ENCODE data around the gene ADH5. TPM values are rescaled to one million over a fixed set of nuclear protein-coding genes. Genes with fewer than 3 reads are reported as not detected.
"Not testable (repeated sequence)": the region's sequence is repeated elsewhere in the genome, so short reads cannot be mapped to it uniquely, and the experiment has no call there.

The ADH5 gene
- total RNA-seq (10 to 100 TPM; 84.9 to 86.1 TPM), polyA plus RNA-seq (100 to 1,000 TPM; 125 to 137 (median 136) TPM), total RNA-seq (48.2 to 110 (median 98.0) reads per million in 6 experiments)

DNA sequence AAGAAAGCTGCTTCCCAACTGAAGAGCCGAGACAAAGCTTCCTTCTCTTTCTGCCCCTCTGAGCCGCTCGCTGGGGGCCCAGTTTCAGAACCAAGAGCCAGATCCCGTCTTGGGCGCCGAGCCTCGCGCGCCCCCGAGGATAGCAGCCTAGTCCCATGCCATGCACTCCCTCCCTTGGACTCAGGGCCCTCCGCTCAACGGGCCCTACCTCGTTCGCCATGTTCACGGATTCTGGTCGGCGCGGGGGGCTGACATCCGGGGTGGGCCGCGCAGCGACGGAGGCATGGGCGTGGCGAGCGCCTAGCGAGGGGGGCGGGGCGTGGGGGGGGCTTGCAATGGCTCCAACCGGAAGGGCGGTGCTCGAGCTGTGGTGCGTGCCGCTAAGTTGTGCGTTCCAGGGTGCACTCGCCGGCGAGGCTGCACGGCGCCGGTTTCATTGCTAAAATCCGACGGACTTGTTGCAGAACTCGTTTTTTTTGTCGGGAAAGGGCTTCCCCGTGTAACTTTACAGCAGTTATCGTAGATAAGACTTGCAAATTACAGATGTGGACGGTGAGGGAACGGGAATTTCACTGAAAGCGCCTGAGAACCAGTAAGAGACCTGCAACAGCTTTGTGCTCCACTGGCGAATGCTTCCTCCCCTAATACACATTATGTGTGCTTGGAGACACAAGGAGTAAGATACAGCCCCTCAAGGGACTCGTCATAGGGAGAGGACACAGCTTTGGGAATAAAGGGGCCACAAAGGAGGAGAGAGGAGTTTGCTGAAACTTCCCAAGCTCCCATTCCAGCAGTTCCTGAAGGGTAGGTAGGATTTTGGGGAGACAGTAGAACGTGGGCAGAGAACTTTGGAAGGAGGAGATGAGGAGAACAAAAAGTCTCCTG lies at the start of gene ADH5:
Gene ADH5, minus strand, starts transcription at position 308 of the 885 bp plus-strand sequence. Its CDS starts 88 bp downstream, at position 220.
- H3K9me3 Mint-ChIP-seq = peaks cover 0 to 29% (median 3%) of the 10 kb centered on the region in 9 donors
- H3K27me3 Mint-ChIP-seq = no peaks in the 10 kb centered on the region
- H3K4me3 Mint-ChIP-seq = peak within 1 kb of the TSS; percentile 92 to 99 (median 98)
- peaks cover 19 to 70% (median 56%) of the 10 kb centered on the region in 4 donors for H3K4me1 Mint-ChIP-seq
- DNase-seq (peak; percentile 81 to 95 (median 88)), ATAC-seq (peak; percentile 93 to 95)
- peaks cover 9 to 29% (median 24%) of the 10 kb centered on the region in 3 donors for H3K36me3 Mint-ChIP-seq
- H3K27ac Mint-ChIP-seq = peak within 1 kb of the TSS; percentile 97 to 99 (median 99)
- POLR2A ChIA-PET = interaction anchor here (0.5 to 2.8 kb wide), 15 partner anchors 11 to 945 kb away, joined by 3 to 32 read pairs (median 7); partner anchors contain the start of genes DNAJB14, EIF4E, H2AZ1 and LAMTOR3

DNA sequence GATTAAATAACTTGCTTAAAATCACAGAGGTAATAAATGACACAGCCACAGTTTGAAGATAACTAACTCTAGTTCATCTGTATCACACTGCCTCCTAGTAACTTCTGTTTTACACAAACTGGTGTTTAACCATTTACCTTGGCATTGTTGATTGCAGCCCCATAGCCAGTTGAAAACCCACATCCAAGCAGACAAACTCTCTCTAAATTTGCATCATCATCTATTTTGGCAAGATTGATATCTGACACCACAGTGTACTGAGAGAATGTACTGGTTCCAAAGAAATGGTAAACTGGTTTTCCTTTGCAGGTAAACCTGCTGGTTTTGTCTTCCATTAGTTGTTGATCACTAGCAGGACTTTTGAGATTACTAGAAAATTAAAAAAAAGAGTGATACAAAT lies 47.7 kb upstream of the ADH5 start:
- DNase-seq = no peak
- no peak for ATAC-seq
- POLR2A ChIA-PET = no interaction called here
- Mint-ChIP-seq H3K4me3 (no peak overlapping the region), H3K4me1 (no peaks in the 10 kb centered on the region), H3K27ac (no peak overlapping the region), H3K36me3 (no peaks in the 10 kb centered on the region), H3K9me3 (no peaks in the 10 kb centered on the region), H3K27me3 (peaks cover 0 to 3% (median 0%) of the 10 kb centered on the region in 5 donors)

DNA sequence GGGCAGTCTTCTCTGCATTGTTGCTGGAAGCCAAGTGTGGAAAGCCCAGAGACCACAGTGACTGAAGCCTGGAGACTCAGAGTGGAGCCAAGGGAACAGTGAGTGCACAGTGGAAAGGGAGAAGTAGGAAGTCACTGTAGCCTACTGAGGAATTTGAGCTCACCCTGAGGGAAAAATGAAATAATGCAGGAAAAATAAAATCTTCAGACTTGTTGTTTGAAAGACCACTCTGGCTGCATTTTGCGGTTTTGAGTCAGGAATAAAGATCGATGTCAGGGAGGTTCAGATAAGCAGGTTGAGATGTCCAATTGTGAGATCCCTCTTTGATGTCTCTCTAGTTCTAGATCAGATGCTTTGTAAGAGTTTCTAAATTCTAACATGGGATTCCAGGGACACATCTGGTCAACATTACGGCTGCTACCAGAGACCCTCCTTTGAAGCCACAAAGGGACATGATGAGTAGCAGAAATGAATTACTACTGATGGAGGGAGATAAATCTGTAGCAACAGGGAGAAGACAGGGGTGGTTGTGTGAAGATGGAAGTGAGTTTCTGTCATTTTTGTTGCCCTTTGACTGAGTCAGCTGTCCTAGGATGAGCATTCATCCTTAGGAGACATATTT lies 47.1 kb upstream of the ADH5 start:
- POLR2A ChIA-PET = no interaction called here
- no peak overlapping the region for H3K4me3 Mint-ChIP-seq
- H3K36me3 Mint-ChIP-seq = no peaks in the 10 kb centered on the region

DNA sequence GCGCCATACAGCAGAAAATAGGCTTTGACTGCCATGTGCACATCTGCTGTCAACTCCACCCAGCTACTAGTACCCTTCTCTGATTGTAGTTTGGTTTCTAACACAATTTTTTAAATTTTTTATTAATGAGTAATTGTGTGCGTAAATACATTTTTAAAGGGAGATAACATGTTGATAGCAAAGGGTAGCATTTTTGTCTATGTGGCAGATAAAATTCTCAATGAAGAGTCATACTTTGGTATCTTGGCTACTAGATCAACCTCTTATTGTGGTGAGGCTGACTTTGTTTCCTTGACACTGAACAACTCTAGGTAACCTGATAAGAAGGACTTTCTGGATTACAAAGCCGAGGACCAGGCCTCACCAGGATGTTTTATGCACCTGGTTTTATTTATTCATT lies 46.0 kb upstream of the ADH5 start:
- Mint-ChIP-seq H3K4me1 (no peaks in the 10 kb centered on the region), H3K36me3 (no peaks in the 10 kb centered on the region), H3K9me3 (no peaks in the 10 kb centered on the region), H3K4me3 (no peak overlapping the region), H3K27ac (no peak overlapping the region), H3K27me3 (peaks cover 0 to 3% (median 0%) of the 10 kb centered on the region in 5 donors)
- no peak for ATAC-seq
- no peak for DNase-seq
- POLR2A ChIA-PET = no interaction called here

More for the DNA sequence above, 47.1 kb upstream of the ADH5 start:
- ATAC-seq = no peak
- Mint-ChIP-seq H3K4me1 (no peaks in the 10 kb centered on the region), H3K27ac (no peak overlapping the region), H3K9me3 (no peaks in the 10 kb centered on the region), H3K27me3 (peaks cover 0 to 3% (median 0%) of the 10 kb centered on the region in 5 donors)
- DNase-seq = no peak

DNA sequence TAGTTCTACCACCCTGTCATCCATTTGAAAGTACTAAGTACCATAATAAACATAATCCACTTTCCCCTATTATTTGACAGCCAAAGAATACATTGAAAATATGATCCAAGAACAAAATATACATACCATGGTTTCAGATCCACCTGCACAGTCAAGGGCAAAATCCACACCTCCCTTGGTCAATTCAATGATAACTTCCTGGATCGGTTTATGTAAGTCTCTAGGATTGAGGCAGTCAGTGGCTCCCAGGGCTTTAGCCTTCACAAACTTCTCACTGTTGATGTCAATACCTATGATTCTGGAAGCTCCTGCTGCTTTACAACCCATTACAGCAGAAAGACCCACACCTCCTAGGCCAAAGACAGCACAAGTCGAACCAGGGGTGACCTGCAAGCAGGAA lies 42.8 kb upstream of the ADH5 start:
- H3K36me3 Mint-ChIP-seq = no peaks in the 10 kb centered on the region
- H3K4me1 Mint-ChIP-seq = no peaks in the 10 kb centered on the region
- no peak overlapping the region for H3K27ac Mint-ChIP-seq
- ATAC-seq = no peak
- no peaks in the 10 kb centered on the region for H3K27me3 Mint-ChIP-seq
- no peak overlapping the region for H3K4me3 Mint-ChIP-seq
- DNase-seq = no peak
- POLR2A ChIA-PET = no interaction called here
- no peaks in the 10 kb centered on the region for H3K9me3 Mint-ChIP-seq

DNA sequence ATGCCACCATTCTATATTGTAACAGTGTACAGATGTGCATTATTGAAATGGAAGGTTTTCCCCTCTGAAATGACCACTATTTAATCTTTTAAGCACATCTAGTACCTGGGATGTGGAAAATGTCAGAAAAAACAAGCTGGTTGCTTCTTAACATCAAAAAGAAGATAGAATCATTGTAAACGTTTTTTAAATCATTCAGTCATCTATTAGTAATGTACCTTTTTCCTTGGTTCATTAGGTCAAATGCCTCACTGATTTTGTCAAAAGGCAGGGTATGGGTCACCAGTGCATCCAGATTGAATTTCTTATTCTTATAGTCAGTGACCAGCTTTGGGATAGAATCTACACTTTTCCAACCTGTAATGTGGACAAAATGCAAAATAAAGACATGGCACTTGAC lies 37.8 kb upstream of the ADH5 start:
- H3K27me3 Mint-ChIP-seq = no peaks in the 10 kb centered on the region
- H3K27ac Mint-ChIP-seq = no peak overlapping the region
- DNase-seq (no peak), ATAC-seq (no peak)
- no peak overlapping the region for H3K4me3 Mint-ChIP-seq
- no peaks in the 10 kb centered on the region for H3K9me3 Mint-ChIP-seq
- POLR2A ChIA-PET = no interaction called here
- H3K4me1 Mint-ChIP-seq = no peaks in the 10 kb centered on the region
- no peaks in the 10 kb centered on the region for H3K36me3 Mint-ChIP-seq

DNA sequence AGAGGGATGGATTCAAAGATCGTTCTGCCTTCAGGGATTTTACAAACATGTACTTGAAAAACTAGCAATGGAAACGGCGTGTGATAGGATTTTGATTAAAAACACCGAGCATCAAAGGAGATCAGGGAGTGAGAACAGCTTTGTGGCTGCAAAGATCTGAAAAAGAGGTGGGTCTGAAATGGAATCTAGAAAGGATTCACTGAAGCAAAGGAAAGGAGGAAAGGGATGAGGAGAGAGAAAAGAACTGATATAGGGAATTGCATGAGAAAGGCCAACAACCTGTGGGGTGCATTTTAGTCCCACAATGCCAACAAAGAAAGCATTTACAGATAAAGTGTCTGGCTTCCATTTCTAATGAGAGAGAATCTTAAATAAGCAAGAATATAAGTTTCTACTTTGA lies 32.4 kb upstream of the ADH5 start:
- no peak overlapping the region for H3K27ac Mint-ChIP-seq
- H3K27me3 Mint-ChIP-seq = peaks cover 0 to 1% (median 0%) of the 10 kb centered on the region in 5 donors
- ATAC-seq = no peak
- H3K36me3 Mint-ChIP-seq = peaks cover 0 to 1% (median 0%) of the 10 kb centered on the region in 3 donors
- DNase-seq = no peak
- H3K4me1 Mint-ChIP-seq = no peaks in the 10 kb centered on the region
- no peak overlapping the region for H3K4me3 Mint-ChIP-seq
- POLR2A ChIA-PET = no interaction called here
- no peaks in the 10 kb centered on the region for H3K9me3 Mint-ChIP-seq

DNA sequence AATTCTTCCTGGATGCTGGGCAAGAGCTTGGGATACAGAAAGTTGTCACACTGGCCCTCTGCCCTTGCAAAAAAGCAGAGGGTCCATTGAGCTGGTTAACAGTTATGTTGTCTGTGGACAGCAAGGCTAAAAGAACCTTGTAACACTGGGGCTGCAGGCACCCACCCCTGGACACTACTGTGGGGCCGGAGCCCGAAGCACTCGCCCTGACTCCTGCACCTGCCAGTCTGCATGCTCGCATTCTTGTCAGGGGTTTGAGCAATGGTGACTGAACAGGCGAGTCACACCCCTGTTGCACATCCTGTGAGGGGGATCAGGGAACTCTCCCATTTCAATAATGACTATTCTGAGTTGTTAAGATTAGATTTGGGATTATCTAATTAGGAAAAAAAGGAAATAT lies 31.9 kb upstream of the ADH5 start:
- H3K4me1 Mint-ChIP-seq = no peaks in the 10 kb centered on the region
- no peak overlapping the region for H3K4me3 Mint-ChIP-seq
- no peak for ATAC-seq
- peaks cover 0 to 1% (median 0%) of the 10 kb centered on the region in 3 donors for H3K36me3 Mint-ChIP-seq
- no peak for DNase-seq
- H3K9me3 Mint-ChIP-seq = no peaks in the 10 kb centered on the region
- H3K27ac Mint-ChIP-seq = no peak overlapping the region
- POLR2A ChIA-PET = no interaction called here
- H3K27me3 Mint-ChIP-seq = peaks cover 0 to 1% (median 0%) of the 10 kb centered on the region in 5 donors

DNA sequence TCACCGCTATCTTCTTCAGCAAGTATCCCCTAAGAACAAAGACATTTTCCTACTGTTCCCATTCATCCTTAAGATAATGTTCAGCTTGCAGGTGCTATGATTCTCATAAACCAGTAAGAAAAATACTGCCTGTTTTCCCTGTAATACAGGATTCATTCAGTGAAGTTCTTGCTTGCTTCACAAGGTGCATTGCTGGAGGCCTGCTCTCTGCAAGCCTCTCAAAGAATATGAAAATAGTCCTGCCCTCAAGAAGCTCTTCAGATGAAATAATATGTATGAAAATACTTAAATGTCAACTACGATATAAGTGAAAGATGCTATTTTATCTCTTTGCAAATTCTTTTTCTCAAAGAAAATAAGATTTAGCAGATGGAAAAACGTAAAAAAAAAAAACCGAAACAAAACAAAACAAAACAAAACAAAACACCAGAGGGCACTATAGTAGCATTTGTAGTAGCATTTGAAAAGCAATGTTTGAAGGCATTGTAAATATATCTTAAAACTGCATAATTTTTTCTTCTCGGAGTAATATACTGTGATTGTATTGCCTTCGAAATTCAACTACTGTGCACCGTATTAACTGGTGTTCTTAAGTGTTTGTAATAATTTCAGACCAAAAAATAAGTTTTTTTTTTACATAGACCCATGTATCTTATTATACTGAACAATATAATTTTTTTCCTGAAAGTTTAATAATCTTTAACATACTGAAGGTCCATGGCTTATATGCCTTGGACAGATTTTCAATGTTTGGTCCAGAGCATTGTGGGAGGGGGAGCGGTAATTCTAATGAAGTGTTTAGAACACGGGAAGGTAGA lies 29.5 kb upstream of the ADH5 start:
- Mint-ChIP-seq H3K27me3 (peaks cover 0 to 2% (median 0%) of the 10 kb centered on the region in 5 donors), H3K9me3 (no peaks in the 10 kb centered on the region), H3K27ac (peak overlapping the region in 3 of 10 donors; percentile 4 to 72 (median 22)), H3K4me3 (no peak overlapping the region), H3K4me1 (no peaks in the 10 kb centered on the region), H3K36me3 (peaks cover 0 to 1% (median 0%) of the 10 kb centered on the region in 3 donors)
- ATAC-seq (no peak), DNase-seq (peak in 1 of 10 donors; percentile 5)
- POLR2A ChIA-PET = no interaction called here

DNA sequence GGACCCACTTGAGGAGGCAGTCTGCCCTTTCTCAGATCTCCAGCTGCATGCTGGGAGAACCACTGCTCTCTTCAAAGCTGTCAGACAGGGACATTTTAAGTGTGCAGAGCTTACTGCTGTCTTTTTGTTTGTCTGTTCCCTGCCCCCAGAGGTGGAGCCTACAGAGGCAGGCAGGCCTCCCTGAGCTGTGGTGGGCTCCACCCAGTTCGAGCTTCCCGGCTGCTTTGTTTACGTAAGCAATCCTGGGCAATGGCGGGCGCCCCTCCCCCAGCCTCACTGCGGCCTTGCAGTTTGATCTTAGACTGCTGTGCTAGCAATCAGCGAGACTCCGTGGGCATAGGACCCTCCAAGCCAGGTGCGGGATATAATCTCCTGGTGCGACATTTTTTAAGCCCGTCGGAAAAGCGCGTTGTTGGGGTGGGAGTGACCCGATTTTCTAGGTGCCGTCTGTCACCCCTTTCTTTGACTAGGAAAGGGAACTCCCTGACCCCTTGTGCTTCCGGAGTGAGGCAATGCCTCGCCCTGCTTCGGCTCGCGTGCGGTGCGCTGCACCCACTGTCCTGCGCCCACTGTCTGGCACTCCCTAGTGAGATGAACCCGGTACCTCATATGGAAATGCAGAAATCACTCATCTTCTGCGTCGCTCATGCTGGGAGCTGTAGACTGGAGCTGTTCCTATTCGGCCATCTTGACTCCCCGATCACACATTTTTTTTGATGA lies 28.7 kb upstream of the ADH5 start:
- POLR2A ChIA-PET, H3K36me3 Mint-ChIP-seq, DNase-seq, H3K9me3 Mint-ChIP-seq, ATAC-seq, H3K4me1 Mint-ChIP-seq, H3K4me3 Mint-ChIP-seq, H3K27me3 Mint-ChIP-seq: not testable (repeated sequence)
- peak overlapping the region in 3 of 10 donors; percentile 4 to 72 (median 22) for H3K27ac Mint-ChIP-seq

DNA sequence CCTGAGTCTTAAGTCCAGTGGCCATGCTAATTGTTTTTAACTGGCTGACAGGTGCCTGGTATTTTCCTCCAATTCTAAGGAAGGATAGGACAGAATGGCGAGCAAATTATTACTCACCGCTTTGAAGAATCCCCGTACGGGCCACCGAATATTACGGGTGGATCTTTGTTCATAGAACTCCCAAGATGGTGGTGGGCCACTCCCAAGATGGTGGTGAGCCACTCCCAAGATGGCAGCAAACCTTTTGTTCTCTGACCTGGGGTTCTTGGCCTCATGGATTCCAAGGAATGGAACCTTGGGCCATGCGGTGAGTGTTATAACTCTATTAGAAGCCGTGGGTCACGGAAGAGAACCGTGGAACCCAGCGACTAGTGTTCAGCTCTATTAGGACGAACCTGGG lies 20.7 kb upstream of the ADH5 start:
- H3K9me3 Mint-ChIP-seq = peaks cover 0 to 12% (median 0%) of the 10 kb centered on the region in 9 donors
- ATAC-seq, POLR2A ChIA-PET, H3K4me1 Mint-ChIP-seq, DNase-seq, H3K4me3 Mint-ChIP-seq, H3K27me3 Mint-ChIP-seq, H3K27ac Mint-ChIP-seq, H3K36me3 Mint-ChIP-seq: not testable (repeated sequence)

DNA sequence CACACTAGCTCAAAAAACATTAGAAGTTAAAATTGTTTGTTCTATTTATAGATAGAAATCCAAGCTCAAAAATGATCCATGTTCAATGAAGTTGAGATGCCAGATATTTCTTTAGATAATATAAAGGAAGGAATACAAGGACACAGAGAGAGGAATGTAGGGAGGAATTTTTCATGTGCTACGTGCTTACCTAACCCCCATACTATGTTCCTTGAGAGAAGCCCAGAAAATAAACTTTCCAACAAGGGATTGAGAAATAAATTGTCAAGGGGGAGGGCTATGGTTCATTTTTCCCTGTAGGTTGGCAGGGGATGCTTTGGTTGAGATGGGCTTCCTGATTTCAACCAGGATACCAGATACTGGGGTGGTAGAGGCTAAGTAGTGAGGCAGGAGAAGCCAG lies 15.6 kb upstream of the ADH5 start:
- H3K9me3 Mint-ChIP-seq = peaks cover 0 to 5% (median 0%) of the 10 kb centered on the region in 9 donors
- no peak overlapping the region for H3K4me3 Mint-ChIP-seq
- no peak for ATAC-seq
- H3K27me3 Mint-ChIP-seq = no peaks in the 10 kb centered on the region
- no peak overlapping the region for H3K27ac Mint-ChIP-seq
- peaks cover 0 to 6% (median 1%) of the 10 kb centered on the region in 4 donors for H3K4me1 Mint-ChIP-seq
- POLR2A ChIA-PET = no interaction called here
- DNase-seq = no peak
- H3K36me3 Mint-ChIP-seq = peaks cover 4 to 13% (median 4%) of the 10 kb centered on the region in 3 donors

All from naive thymus-derived CD8-positive, alpha-beta T cell (primary cell).